ENCODE measurements around the gene ITGB3. TPM values are rescaled to one million over a fixed set of nuclear protein-coding genes. Genes with fewer than 3 reads are reported as not detected.

The ITGB3 gene
- total RNA-seq, 1 experiment from 2014 or later = not detected

- Histone ChIP-seq H3K27ac (ENCODE audit: low read depth, low read length) (no peak overlapping the region), H3K9me3 (ENCODE audit: control insufficient read depth in 1 of 2, insufficient read depth in 1 of 2, low read depth in 1 of 2, low read length in 2 of 2) (peaks cover 0 to 5% of the 10 kb centered on the region in 2 experiments; a peak in 1 of 4 replicates), H4K20me1 (ENCODE audit: insufficient read depth) (no peaks in the 10 kb centered on the region), H3K9me2 (ENCODE audit: insufficient read depth) (no peaks in the 10 kb centered on the region), H3K4me1 (ENCODE audit: control insufficient read depth in 1 of 2, insufficient read depth in 2 of 2, low read length in 2 of 2) (peaks cover 7 to 16% of the 10 kb centered on the region in 2 experiments), H3K9ac (ENCODE audit: low read length) (no peak overlapping the region), H3K27me3 (ENCODE audit: insufficient read depth, low read length) (no peaks in the 10 kb centered on the region), H3K4me3 (replicated peaks in 1 of 2; ENCODE audit: low read depth in 1 of 2, low read length in 2 of 2) (no peak overlapping the region), H2AFZ (ENCODE audit: low read depth, low read length, poor library complexity, severe bottlenecking) (no peak overlapping the region), H3K36me3 (ENCODE audit: control insufficient read depth in 1 of 2, insufficient read depth in 2 of 2, low read length in 2 of 2) (no peaks in the 10 kb centered on the region), H3K79me2 (ENCODE audit: insufficient read depth, low read length) (no peaks in the 10 kb centered on the region), H3K4me2 (ENCODE audit: low read length) (no peak overlapping the region)
- CTCF ChIA-PET = no interaction called here
- intact Hi-C loops (cut with micrococcal nuclease) = no loop called here
- ATAC-seq (no peak), DNase-seq (ENCODE audit: low read depth, low spot score) (no peak)
- RAD21 ChIA-PET (ENCODE audit: low non-redundant PET in 1 of 2, low total read pairs in 2 of 2, uncharacterized antibody in 2 of 2, unreplicated experiment in 2 of 2) = no interaction called here
- TF ChIP-seq ZFX (IDR thresholded peaks at IDR 0.05) (no peak), EZH2 (IDR thresholded peaks at IDR 0.05) (no peak), EGR1 (IDR thresholded peaks at IDR 0.05; ENCODE audit: low read depth) (no peak)
- POLR2A ChIA-PET = no interaction called here
- no TSS peak for BruUV-seq (replicated peaks)
Measured at GRCh38 chr17:47223007-47223406, 30.6 kb upstream of the ITGB3 start.

GRCh38 chr17:47223460-47223859, 30.2 kb upstream of the ITGB3 start:
- no peak overlapping the region for H2AFZ ChIP-seq (ENCODE audit: low read depth, low read length, poor library complexity, severe bottlenecking)
- no TSS peak for BruUV-seq (replicated peaks)
- H3K9me3 ChIP-seq (ENCODE audit: control insufficient read depth in 1 of 2, insufficient read depth in 1 of 2, low read depth in 1 of 2, low read length in 2 of 2) = peaks cover 0 to 5% of the 10 kb centered on the region in 2 experiments; a peak in 1 of 4 replicates
- ChIA-PET POLR2A (no interaction called here), RAD21 (ENCODE audit: low non-redundant PET in 1 of 2, low total read pairs in 2 of 2, uncharacterized antibody in 2 of 2, unreplicated experiment in 2 of 2) (no interaction called here), CTCF (no interaction called here)
- no peaks in the 10 kb centered on the region for H3K36me3 ChIP-seq (ENCODE audit: control insufficient read depth in 1 of 2, insufficient read depth in 2 of 2, low read length in 2 of 2)
- peaks cover 7 to 16% of the 10 kb centered on the region in 2 experiments for H3K4me1 ChIP-seq (ENCODE audit: control insufficient read depth in 1 of 2, insufficient read depth in 2 of 2, low read length in 2 of 2)
- TF ChIP-seq CEBPB (IDR thresholded peaks at IDR 0.05; ENCODE audit: low read depth) (no peak), SRF (IDR thresholded peaks at IDR 0.05; ENCODE audit: low read depth) (no peak), ELF1 (IDR thresholded peaks at IDR 0.05; ENCODE audit: borderline replicate concordance, low read depth) (no peak), EZH2phosphoT487 (IDR thresholded peaks at IDR 0.05; ENCODE audit: borderline replicate concordance) (no peak), REST (IDR thresholded peaks at IDR 0.05; ENCODE audit: low read depth) (no peak), SP1 (IDR thresholded peaks at IDR 0.05; ENCODE audit: low read depth) (no peak), ZNF274 (IDR thresholded peaks at IDR 0.05; ENCODE audit: low read depth, low read length) (no peak), EGR1 (IDR thresholded peaks at IDR 0.05; ENCODE audit: low read depth) (no peak), ZBTB33 (IDR thresholded peaks at IDR 0.05; ENCODE audit: extremely low read depth, insufficient replicate concordance, low read length) (no peak), POLR2A (IDR thresholded peaks at IDR 0.05; ENCODE audit: borderline replicate concordance, extremely low read depth, insufficient read depth, insufficient read length) (no peak), ATF3 (IDR thresholded peaks at IDR 0.05) (no peak), RAD21 (IDR thresholded peaks at IDR 0.05; ENCODE audit: low read depth) (no peak)
- H3K27me3 ChIP-seq (ENCODE audit: insufficient read depth, low read length) = no peaks in the 10 kb centered on the region
- H3K79me2 ChIP-seq (ENCODE audit: insufficient read depth, low read length) = no peaks in the 10 kb centered on the region
- no peak overlapping the region for H3K9ac ChIP-seq (ENCODE audit: low read length)
- no peak overlapping the region for H3K27ac ChIP-seq (ENCODE audit: low read depth, low read length)
- no peak overlapping the region for H3K4me2 ChIP-seq (ENCODE audit: low read length)
- no peak for ATAC-seq
- H4K20me1 ChIP-seq (ENCODE audit: insufficient read depth) = no peaks in the 10 kb centered on the region
- no peak overlapping the region for H3K4me3 ChIP-seq (replicated peaks in 1 of 2; ENCODE audit: low read depth in 1 of 2, low read length in 2 of 2)
- no peak for DNase-seq (ENCODE audit: low read depth, low spot score)
- no peaks in the 10 kb centered on the region for H3K9me2 ChIP-seq (ENCODE audit: insufficient read depth)
- intact Hi-C loops (cut with micrococcal nuclease) = no loop called here

All from HCT116 (cell line).